ENCODE data around the gene NSD1.
"Not testable (repeated sequence)": the region's sequence is repeated elsewhere in the genome, so short reads cannot be mapped to it uniquely, and the experiment has no call there.

NSD1 gene

DNA sequence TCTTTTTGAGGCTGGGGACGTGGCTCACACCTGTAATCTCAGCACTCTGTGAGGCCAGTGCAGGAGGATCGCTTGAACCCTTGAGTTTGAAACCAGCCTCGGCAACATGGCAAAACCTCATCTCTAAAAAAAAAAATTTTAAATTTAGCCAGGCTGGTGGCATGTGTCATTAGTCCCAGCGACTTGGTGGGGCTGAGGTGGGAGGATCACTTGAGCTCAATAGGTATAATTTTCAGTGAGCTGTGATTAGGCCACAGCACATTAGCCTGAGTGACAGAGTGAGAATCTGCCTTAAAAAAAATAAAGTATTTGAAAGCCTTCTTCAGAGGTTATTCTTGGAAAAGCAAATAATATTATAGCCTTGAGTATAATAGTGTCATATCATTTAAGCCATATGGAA is 41.8 kb downstream of the NSD1 start:
- Histone ChIP-seq H2BK15ac (ENCODE audit: low read depth, poor library complexity, severe bottlenecking) (no peak overlapping the region), H3K4ac (ENCODE audit: low read depth in 1 of 2, low read length in 2 of 2) (no peak overlapping the region), H3K27ac (ENCODE audit: low read length, poor library complexity, severe bottlenecking) (no peak overlapping the region), H3K4me3 (ENCODE audit: insufficient read depth in 1 of 2, low read depth in 1 of 2, low read length in 2 of 2) (no peak overlapping the region), H3K4me2 (ENCODE audit: low read length, poor library complexity, severe bottlenecking) (no peak overlapping the region), H2AK5ac (ENCODE audit: low read length, severe bottlenecking) (no peak overlapping the region), H3K14ac (ENCODE audit: low read length in 2 of 2) (no peak overlapping the region), H3K27me3 (ENCODE audit: control insufficient read depth in 1 of 2, insufficient read depth in 1 of 2, low read length in 2 of 2) (no peaks in the 10 kb centered on the region), H3K9ac (ENCODE audit: low read length) (no peak overlapping the region), H4K91ac (ENCODE audit: low read length) (no peak overlapping the region), H2AFZ (ENCODE audit: low read depth, low read length) (no peak overlapping the region), H3K79me1 (replicated peaks; ENCODE audit: low read length, poor library complexity, severe bottlenecking) (peaks cover 3% of the 10 kb centered on the region), H3K4me1 (ENCODE audit: control insufficient read depth, insufficient read depth, low read depth, low read length) (peaks cover 6% of the 10 kb centered on the region), H3K18ac (ENCODE audit: low read depth in 1 of 2, low read length in 2 of 2) (no peak overlapping the region), H4K8ac (ENCODE audit: low read length) (no peak overlapping the region), H3K23ac (ENCODE audit: low read length in 2 of 2) (no peak overlapping the region), H2BK5ac (ENCODE audit: low read depth, low read length, poor library complexity, severe bottlenecking) (no peak overlapping the region), H3K36me3 (ENCODE audit: control insufficient read depth in 1 of 2, insufficient read depth in 2 of 2, low read depth in 1 of 2, low read length in 2 of 2) (peaks cover 12 to 15% of the 10 kb centered on the region in 2 experiments), H2BK12ac (ENCODE audit: low read length in 2 of 2) (no peak overlapping the region), H2BK120ac (ENCODE audit: low read depth, low read length) (no peak overlapping the region), H3K9me3 (ENCODE audit: control insufficient read depth, low read length) (no peaks in the 10 kb centered on the region)
- DNase-seq: no peak
- 90% methylated on average over 4 of the region's 4 CpGs for WGBS

DNA sequence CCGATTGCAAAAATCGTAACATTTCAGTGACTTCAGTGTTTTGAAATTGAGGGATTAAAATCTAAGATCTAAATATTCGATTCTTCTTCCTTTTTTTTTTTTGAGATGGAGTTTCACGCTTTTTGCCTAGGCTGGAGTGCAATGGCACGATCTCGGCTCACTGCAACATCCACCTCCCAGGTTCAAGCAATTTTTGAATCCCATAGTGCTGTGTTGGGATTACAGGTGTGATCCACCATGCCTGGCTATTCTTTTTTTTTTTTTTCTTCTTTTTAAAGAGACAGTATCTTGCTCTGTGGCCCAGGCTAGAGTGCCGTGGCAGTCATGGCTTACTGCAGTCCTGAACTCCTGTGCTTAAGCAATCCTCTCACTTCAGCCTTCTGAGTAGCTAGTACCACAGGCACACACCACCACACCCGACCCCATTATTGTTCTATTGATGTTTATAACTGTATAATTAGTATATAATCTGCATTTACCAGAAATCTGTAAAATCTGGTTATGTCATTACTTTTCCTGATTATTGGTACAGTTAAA is 42.7 kb downstream of the NSD1 start:
- Histone ChIP-seq H3K4ac (ENCODE audit: low read depth in 1 of 2, low read length in 2 of 2) (no peak overlapping the region), H3K9me3 (ENCODE audit: control insufficient read depth, low read length) (no peaks in the 10 kb centered on the region), H2BK12ac (ENCODE audit: low read length in 2 of 2) (no peak overlapping the region), H3K9ac (ENCODE audit: low read length) (no peak overlapping the region), H4K91ac (ENCODE audit: low read length) (no peak overlapping the region), H3K79me1 (replicated peaks; ENCODE audit: low read length, poor library complexity, severe bottlenecking) (peaks cover 3% of the 10 kb centered on the region), H3K18ac (ENCODE audit: low read depth in 1 of 2, low read length in 2 of 2) (no peak overlapping the region), H3K4me2 (ENCODE audit: low read length, poor library complexity, severe bottlenecking) (no peak overlapping the region), H2AK5ac (ENCODE audit: low read length, severe bottlenecking) (no peak overlapping the region), H2BK15ac (ENCODE audit: low read depth, poor library complexity, severe bottlenecking) (no peak overlapping the region), H2BK120ac (ENCODE audit: low read depth, low read length) (no peak overlapping the region), H2AFZ (ENCODE audit: low read depth, low read length) (no peak overlapping the region), H3K23ac (ENCODE audit: low read length in 2 of 2) (no peak overlapping the region), H3K27me3 (ENCODE audit: control insufficient read depth in 1 of 2, insufficient read depth in 1 of 2, low read length in 2 of 2) (no peaks in the 10 kb centered on the region), H4K8ac (ENCODE audit: low read length) (no peak overlapping the region), H3K27ac (ENCODE audit: low read length, poor library complexity, severe bottlenecking) (no peak overlapping the region), H3K14ac (ENCODE audit: low read length in 2 of 2) (no peak overlapping the region), H2BK5ac (ENCODE audit: low read depth, low read length, poor library complexity, severe bottlenecking) (no peak overlapping the region), H3K4me3 (ENCODE audit: insufficient read depth in 1 of 2, low read depth in 1 of 2, low read length in 2 of 2) (no peak overlapping the region), H3K4me1 (ENCODE audit: control insufficient read depth, insufficient read depth, low read depth, low read length) (peaks cover 6% of the 10 kb centered on the region), H3K36me3 (ENCODE audit: control insufficient read depth in 1 of 2, insufficient read depth in 2 of 2, low read depth in 1 of 2, low read length in 2 of 2) (peaks cover 14 to 15% of the 10 kb centered on the region in 2 experiments)
- 95% methylated on average over 3 of the region's 8 CpGs for WGBS
- no peak for DNase-seq

DNA sequence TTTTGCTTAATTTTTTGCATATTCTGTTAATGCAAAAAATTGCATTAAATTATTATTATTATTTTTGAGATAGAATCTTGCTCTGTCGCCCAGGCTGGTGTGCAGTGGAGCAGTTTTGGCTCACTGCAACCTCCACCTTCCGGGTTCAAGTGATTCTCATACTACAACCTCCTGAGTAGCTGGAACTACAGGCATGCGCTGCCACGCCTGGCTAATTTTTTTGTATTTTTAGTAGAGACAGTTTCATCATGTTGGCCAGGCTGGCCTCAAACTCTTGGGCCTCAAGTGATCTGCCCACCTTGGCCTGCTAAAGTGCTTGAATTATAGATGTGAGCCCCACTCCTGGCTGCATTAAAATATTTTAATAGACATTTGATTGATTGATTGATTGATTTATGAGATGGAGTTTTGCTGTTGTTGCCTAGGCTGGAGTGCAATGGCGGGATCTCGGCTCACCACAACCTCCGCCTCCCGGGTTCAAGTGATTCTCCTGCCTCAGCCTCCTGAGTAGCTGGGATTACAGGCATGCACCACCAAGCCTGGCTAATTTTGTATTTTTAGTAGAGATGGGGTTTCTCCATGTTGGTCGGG is 44.4 kb downstream of the NSD1 start:
- WGBS: 98% methylated on average over 9 of the region's 9 CpGs
- not testable (repeated sequence) for H2BK120ac ChIP-seq (ENCODE audit: low read depth, low read length); DNase-seq

DNA sequence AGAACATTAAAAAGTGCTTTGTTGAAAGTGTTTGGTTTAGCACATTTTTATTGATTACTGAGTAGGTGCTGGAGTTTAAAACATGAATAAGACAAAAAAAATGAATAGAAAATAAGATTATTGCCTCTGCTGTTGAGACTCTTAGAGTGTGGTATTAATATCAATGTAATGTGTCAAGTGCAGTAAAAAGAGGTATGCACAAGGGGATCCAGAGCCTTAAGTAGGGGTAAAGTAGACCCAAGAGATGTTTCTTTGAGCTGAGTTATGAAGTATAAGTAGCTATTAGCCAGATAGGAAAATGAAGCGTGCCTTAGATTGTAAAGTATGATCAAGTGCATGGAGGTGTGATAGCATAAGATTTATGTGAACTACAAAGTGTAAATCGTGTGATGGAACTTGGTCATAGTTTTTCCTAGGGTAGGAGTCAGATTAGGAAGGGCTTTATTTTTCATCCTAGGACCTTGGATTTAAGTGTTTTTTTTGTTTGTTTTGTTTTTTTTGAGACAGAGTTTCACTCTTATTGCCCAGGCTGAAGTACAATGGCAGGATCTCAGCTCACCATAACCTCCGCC is 45.2 kb downstream of the NSD1 start:
- Histone ChIP-seq H3K4me1 (ENCODE audit: control insufficient read depth, insufficient read depth, low read depth, low read length) (peaks cover 6% of the 10 kb centered on the region), H3K79me1 (replicated peaks; ENCODE audit: low read length, poor library complexity, severe bottlenecking) (peaks cover 5% of the 10 kb centered on the region), H3K4me3 (ENCODE audit: insufficient read depth in 1 of 2, low read depth in 1 of 2, low read length in 2 of 2) (no peak overlapping the region), H3K27me3 (ENCODE audit: control insufficient read depth in 1 of 2, insufficient read depth in 1 of 2, low read length in 2 of 2) (no peaks in the 10 kb centered on the region), H2AK5ac (ENCODE audit: low read length, severe bottlenecking) (no peak overlapping the region), H2BK12ac (ENCODE audit: low read length in 2 of 2) (no peak overlapping the region), H3K18ac (ENCODE audit: low read depth in 1 of 2, low read length in 2 of 2) (no peak overlapping the region), H2BK120ac (ENCODE audit: low read depth, low read length) (no peak overlapping the region), H4K91ac (ENCODE audit: low read length) (no peak overlapping the region), H3K27ac (ENCODE audit: low read length, poor library complexity, severe bottlenecking) (no peak overlapping the region), H2BK15ac (ENCODE audit: low read depth, poor library complexity, severe bottlenecking) (no peak overlapping the region), H3K23ac (ENCODE audit: low read length in 2 of 2) (no peak overlapping the region), H3K4ac (ENCODE audit: low read depth in 1 of 2, low read length in 2 of 2) (no peak overlapping the region), H4K8ac (ENCODE audit: low read length) (no peak overlapping the region), H3K36me3 (ENCODE audit: control insufficient read depth in 1 of 2, insufficient read depth in 2 of 2, low read depth in 1 of 2, low read length in 2 of 2) (peaks cover 14 to 23% of the 10 kb centered on the region in 2 experiments), H2AFZ (ENCODE audit: low read depth, low read length) (no peak overlapping the region), H2BK5ac (ENCODE audit: low read depth, low read length, poor library complexity, severe bottlenecking) (no peak overlapping the region), H3K14ac (ENCODE audit: low read length in 2 of 2) (no peak overlapping the region), H3K9me3 (ENCODE audit: control insufficient read depth, low read length) (no peaks in the 10 kb centered on the region), H3K4me2 (ENCODE audit: low read length, poor library complexity, severe bottlenecking) (no peak overlapping the region), H3K9ac (ENCODE audit: low read length) (no peak overlapping the region)
- DNase-seq: no peak
- WGBS: 96% methylated on average over 3 of the region's 3 CpGs

More for the DNA sequence above, 44.4 kb downstream of the NSD1 start:
- H2BK15ac ChIP-seq (ENCODE audit: low read depth, poor library complexity, severe bottlenecking); H3K14ac ChIP-seq (ENCODE audit: low read length in 2 of 2); H3K23ac ChIP-seq (ENCODE audit: low read length in 2 of 2); H2BK12ac ChIP-seq (ENCODE audit: low read length in 2 of 2); H3K9ac ChIP-seq (ENCODE audit: low read length); H3K27me3 ChIP-seq (ENCODE audit: control insufficient read depth in 1 of 2, insufficient read depth in 1 of 2, low read length in 2 of 2); H3K4me2 ChIP-seq (ENCODE audit: low read length, poor library complexity, severe bottlenecking); H2AK5ac ChIP-seq (ENCODE audit: low read length, severe bottlenecking); H2BK5ac ChIP-seq (ENCODE audit: low read depth, low read length, poor library complexity, severe bottlenecking); H3K4ac ChIP-seq (ENCODE audit: low read depth in 1 of 2, low read length in 2 of 2); H3K9me3 ChIP-seq (ENCODE audit: control insufficient read depth, low read length); H3K79me1 ChIP-seq (replicated peaks; ENCODE audit: low read length, poor library complexity, severe bottlenecking); H3K18ac ChIP-seq (ENCODE audit: low read depth in 1 of 2, low read length in 2 of 2); H3K27ac ChIP-seq (ENCODE audit: low read length, poor library complexity, severe bottlenecking); H3K4me3 ChIP-seq (ENCODE audit: insufficient read depth in 1 of 2, low read depth in 1 of 2, low read length in 2 of 2); H4K8ac ChIP-seq (ENCODE audit: low read length); H3K4me1 ChIP-seq (ENCODE audit: control insufficient read depth, insufficient read depth, low read depth, low read length); H2AFZ ChIP-seq (ENCODE audit: low read depth, low read length); H4K91ac ChIP-seq (ENCODE audit: low read length): not testable (repeated sequence)
- H3K36me3 ChIP-seq (ENCODE audit: control insufficient read depth in 1 of 2, insufficient read depth in 2 of 2, low read depth in 1 of 2, low read length in 2 of 2): peaks cover 14 to 23% of the 10 kb centered on the region in 2 experiments
